ENCODE measurements around the gene CNOT6.

- no peak for TF ChIP-seq CTCF (IDR thresholded peaks at IDR 0.05; ENCODE audit: low read depth, low read length)
- TF ChIP-seq EZH2phosphoT487 (IDR thresholded peaks at IDR 0.05; ENCODE audit: low read depth) = no peak
Observed at GRCh38 chr5:180583738-180584137, 89.6 kb downstream of the CNOT6 start.
